GM23338 (cell line): ENCODE results near the gene DOCK10.

Experiments used
- CTCF ChIP-seq, 2 experiments: fragments of 200-600 bp in 1 of 2; sonication (generic) in 1 of 2; conservative IDR thresholded peaks; 2 replicates each; pipeline versions ENCODE4 v1.5.1 to v1.6.1; 2016 to 2017; ENCODE audit warnings: antibody characterized with exemption in 2 of 2, low read depth in 2 of 2, mild to moderate bottlenecking in 2 of 2, moderate library complexity in 1 of 2
- EZH2 ChIP-seq: fragments of 200-600 bp; sonication (generic); IDR thresholded peaks from one replicate; pipeline ENCODE4 v1.8.0; 2017; ENCODE audit warnings: antibody characterized with exemption, mild to moderate bottlenecking, low read depth; ENCODE audit not compliant: unreplicated experiment
- EZH2phosphoT487 ChIP-seq: fragments of 200-600 bp; sonication (generic); IDR thresholded peaks from one replicate; pipeline ENCODE4 v1.8.1; 2018; ENCODE audit warnings: antibody characterized with exemption; ENCODE audit not compliant: unreplicated experiment
- JUNB ChIP-seq: IDR thresholded peaks from one replicate; pipeline ENCODE4 v1.6.1; 2016; ENCODE audit warnings: antibody characterized with exemption; ENCODE audit not compliant: unreplicated experiment
- POLR2AphosphoS5 ChIP-seq: IDR thresholded peaks from 2 replicates; pipeline ENCODE4 v1.6.1; 2016; ENCODE audit warnings: antibody characterized with exemption, low read depth
- REST ChIP-seq: IDR thresholded peaks from one replicate; pipeline ENCODE4 v1.6.1; 2018; ENCODE audit warnings: antibody characterized with exemption; ENCODE audit not compliant: unreplicated experiment
- ZNF114 ChIP-seq: fragments of 250-450 bp; sonication (Bioruptor Pico); IDR thresholded peaks from 2 replicates; pipeline ENCODE4 v1.5.0; 2020; ENCODE audit warnings: mild to moderate bottlenecking, moderate library complexity

- no peak for TF ChIP-seq CTCF (conservative IDR thresholded peaks at IDR 0.05; ENCODE audit: low read depth in 2 of 2)
- TF ChIP-seq EZH2 = no peak
- TF ChIP-seq EZH2phosphoT487 = no peak
- TF ChIP-seq POLR2AphosphoS5 = no peak
- TF ChIP-seq REST = no peak
- TF ChIP-seq ZNF114 = no peak
- no peak for TF ChIP-seq JUNB
These were observed 89.2 kb downstream of the DOCK10 start for GRCh38 chr2:224952936-224953657.
